HuH-7 (cell line): ENCODE measurements around the gene PPA1.
"Not testable (repeated sequence)": the region's sequence is repeated elsewhere in the genome, so short reads cannot be mapped to it uniquely, and the experiment has no call there.

Experiments used
- DNase-seq: peaks from one replicate; pipeline ENCODE4 v3.0.0; 2011; ENCODE audit warnings: low spot score

PPA1 gene

GRCh38 chr10:70169011-70169410 lies 64.2 kb downstream of the PPA1 start:
- DNase-seq: no peak

- no peak for DNase-seq
These were observed 66.0 kb downstream of the PPA1 start for GRCh38 chr10:70167246-70167645.

GRCh38 chr10:70166394-70166793 lies 66.8 kb downstream of the PPA1 start:
- no peak for DNase-seq

- DNase-seq: no peak
These were observed 69.1 kb downstream of the PPA1 start for GRCh38 chr10:70164163-70164562.

- DNase-seq: no peak
These were observed 69.8 kb downstream of the PPA1 start for GRCh38 chr10:70163448-70163847.

- DNase-seq: no peak
These were observed 70.4 kb downstream of the PPA1 start for GRCh38 chr10:70162892-70163201.

- DNase-seq: no peak
These were observed 70.9 kb downstream of the PPA1 start for GRCh38 chr10:70162151-70162891.

- DNase-seq: no peak
These were observed 72.4 kb downstream of the PPA1 start for GRCh38 chr10:70160798-70161197.

GRCh38 chr10:70159366-70159765 lies 73.9 kb downstream of the PPA1 start:
- not testable (repeated sequence) for DNase-seq

- DNase-seq: no peak
These were observed 75.1 kb downstream of the PPA1 start for GRCh38 chr10:70158113-70158512.

- no peak for DNase-seq
These were observed 77.9 kb downstream of the PPA1 start for GRCh38 chr10:70155255-70155838.
